DOHH2 (cell line): ENCODE measurements around the gene SH3PXD2A.

Experiments
- H3F3A ChIP-seq: fragments of 200-600 bp; sonication (generic), shearing (Covaris generic); 2 replicates; pipeline ENCODE4 v1.6.0; 2016; ENCODE audit warnings: antibody characterized with exemption, mild to moderate bottlenecking; ENCODE audit not compliant: control insufficient read depth, insufficient read depth
- H3K27ac ChIP-seq: fragments of 200-600 bp; sonication (generic); 2 replicates; pipeline ENCODE4 v1.5.1; 2014; ENCODE audit warnings: low read depth, mild to moderate bottlenecking, low read length, moderate library complexity
- H3K27me3 ChIP-seq: fragments of 200-600 bp; sonication (generic); 2 replicates; pipeline ENCODE4 v1.6.1; 2014; ENCODE audit warnings: mild to moderate bottlenecking, low read length, mixed read lengths; ENCODE audit not compliant: control insufficient read depth
- H3K36me3 ChIP-seq: fragments of 200-600 bp; sonication (generic); 2 replicates; pipeline ENCODE4 v1.6.1; 2014; ENCODE audit warnings: mild to moderate bottlenecking, low read length, moderate library complexity, mixed read lengths; ENCODE audit not compliant: control insufficient read depth
- H3K4me1 ChIP-seq: fragments of 200-600 bp; sonication (generic); 2 replicates; pipeline ENCODE4 v1.6.1; 2014; ENCODE audit warnings: mild to moderate bottlenecking, low read length, mixed read lengths; ENCODE audit not compliant: control insufficient read depth
- H3K4me2 ChIP-seq: fragments of 200-600 bp; sonication (generic); 2 replicates; pipeline ENCODE4 v1.6.0; 2014; ENCODE audit warnings: mild to moderate bottlenecking, low read length, moderate library complexity
- H3K4me3 ChIP-seq: fragments of 200-600 bp; sonication (generic); 2 replicates; pipeline ENCODE4 v1.5.1; 2014; ENCODE audit warnings: mild to moderate bottlenecking, low read length, mixed read lengths
- H3K79me2 ChIP-seq: fragments of 200-600 bp; sonication (generic); 2 replicates; pipeline ENCODE4 v1.6.1; 2014; ENCODE audit warnings: mild to moderate bottlenecking, low read length, mixed read lengths; ENCODE audit not compliant: control insufficient read depth
- H3K9me2 ChIP-seq: fragments of 200-600 bp; sonication (generic); replicated peaks from 2 replicates; pipeline ENCODE4 v1.6.1; 2014; ENCODE audit warnings: mild to moderate bottlenecking, low read length, mixed read lengths; ENCODE audit not compliant: control insufficient read depth
- H3K9me3 ChIP-seq: fragments of 200-600 bp; sonication (generic); 2 replicates; pipeline ENCODE4 v1.6.1; 2014; ENCODE audit warnings: antibody characterized with exemption, low read length, mixed read lengths; ENCODE audit not compliant: control insufficient read depth, insufficient read depth
- H4K20me1 ChIP-seq: fragments of 200-600 bp; sonication (generic); 2 replicates; pipeline ENCODE4 v1.6.0; 2014; ENCODE audit warnings: low read depth, mild to moderate bottlenecking, antibody characterized with exemption, low read length, moderate library complexity; ENCODE audit not compliant: control insufficient read depth, insufficient read depth
- CTCF ChIP-seq: fragments of 200-600 bp; sonication (generic); IDR thresholded peaks from one replicate; pipeline ENCODE4 v1.5.1; 2014; ENCODE audit warnings: antibody characterized with exemption, mild to moderate bottlenecking, low read depth, low read length; ENCODE audit not compliant: poor library complexity, severe bottlenecking
- EZH2phosphoT487 ChIP-seq: fragments of 200-600 bp; sonication (generic); IDR thresholded peaks from 2 replicates; pipeline ENCODE4 v1.6.1; 2017; ENCODE audit warnings: borderline replicate concordance, mild to moderate bottlenecking, antibody characterized with exemption, low read length, moderate library complexity, mixed read lengths

Gene SH3PXD2A

DNA sequence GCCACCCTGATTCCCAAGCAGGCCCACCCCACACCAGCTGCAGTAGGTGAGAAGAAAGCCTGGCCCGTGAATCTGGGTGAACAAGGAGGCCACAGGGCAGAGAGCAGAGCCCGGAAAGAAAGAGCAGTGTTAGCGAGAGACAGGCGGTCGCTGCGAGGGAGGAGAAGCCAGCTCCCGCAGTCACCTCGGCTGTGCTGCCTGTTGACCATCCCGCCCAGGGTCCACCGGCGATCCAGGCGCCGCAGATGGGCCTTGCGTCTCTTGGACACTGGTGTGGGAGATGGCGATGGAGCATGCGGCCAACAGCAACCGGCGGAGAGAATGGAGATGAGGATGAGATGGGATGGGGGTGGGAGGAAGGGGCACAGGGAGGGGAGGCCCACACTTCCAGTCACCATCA is 233.1 kb downstream of the SH3PXD2A start:
- no peak overlapping the region for H3K27ac ChIP-seq
- no peaks in the 10 kb centered on the region for H3K9me2 ChIP-seq
- no peaks in the 10 kb centered on the region for H3K36me3 ChIP-seq
- H3K4me3 ChIP-seq, result no peak overlapping the region
- no peak overlapping the region for H3K4me2 ChIP-seq
- no peaks in the 10 kb centered on the region for H3F3A ChIP-seq
- H3K4me1 ChIP-seq, result no peaks in the 10 kb centered on the region
- no peaks in the 10 kb centered on the region for H3K27me3 ChIP-seq
- H3K9me3 ChIP-seq, result no peaks in the 10 kb centered on the region
- no peaks in the 10 kb centered on the region for H3K79me2 ChIP-seq
- TF ChIP-seq CTCF (no peak), EZH2phosphoT487 (no peak)
- no peaks in the 10 kb centered on the region for H4K20me1 ChIP-seq

DNA sequence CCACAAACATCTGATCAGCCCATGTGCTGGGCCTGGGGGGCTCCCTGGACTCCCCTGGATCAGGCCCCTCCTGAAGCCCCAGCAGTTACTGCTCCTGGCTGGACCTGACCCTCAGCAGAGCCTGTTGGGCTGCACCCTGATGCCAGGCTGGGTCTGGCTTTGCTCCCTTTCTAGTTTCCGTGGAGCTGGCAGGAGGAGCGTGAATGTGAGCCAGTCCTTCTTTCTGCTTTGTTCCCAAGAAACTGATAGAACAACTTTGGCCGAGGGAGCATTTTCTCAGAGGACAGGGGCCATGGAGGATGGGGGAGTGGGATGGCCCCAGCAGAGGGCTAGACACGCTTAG is 233.6 kb downstream of the SH3PXD2A start:
- Histone ChIP-seq H3K36me3 (no peaks in the 10 kb centered on the region), H3K9me3 (no peaks in the 10 kb centered on the region), H3K27me3 (no peaks in the 10 kb centered on the region), H3K4me3 (no peak overlapping the region), H3K4me1 (no peaks in the 10 kb centered on the region), H3K4me2 (no peak overlapping the region), H3K79me2 (no peaks in the 10 kb centered on the region), H3F3A (no peaks in the 10 kb centered on the region), H3K27ac (no peak overlapping the region), H3K9me2 (no peaks in the 10 kb centered on the region), H4K20me1 (no peaks in the 10 kb centered on the region)
- TF ChIP-seq CTCF, result no peak
- no peak for TF ChIP-seq EZH2phosphoT487

DNA sequence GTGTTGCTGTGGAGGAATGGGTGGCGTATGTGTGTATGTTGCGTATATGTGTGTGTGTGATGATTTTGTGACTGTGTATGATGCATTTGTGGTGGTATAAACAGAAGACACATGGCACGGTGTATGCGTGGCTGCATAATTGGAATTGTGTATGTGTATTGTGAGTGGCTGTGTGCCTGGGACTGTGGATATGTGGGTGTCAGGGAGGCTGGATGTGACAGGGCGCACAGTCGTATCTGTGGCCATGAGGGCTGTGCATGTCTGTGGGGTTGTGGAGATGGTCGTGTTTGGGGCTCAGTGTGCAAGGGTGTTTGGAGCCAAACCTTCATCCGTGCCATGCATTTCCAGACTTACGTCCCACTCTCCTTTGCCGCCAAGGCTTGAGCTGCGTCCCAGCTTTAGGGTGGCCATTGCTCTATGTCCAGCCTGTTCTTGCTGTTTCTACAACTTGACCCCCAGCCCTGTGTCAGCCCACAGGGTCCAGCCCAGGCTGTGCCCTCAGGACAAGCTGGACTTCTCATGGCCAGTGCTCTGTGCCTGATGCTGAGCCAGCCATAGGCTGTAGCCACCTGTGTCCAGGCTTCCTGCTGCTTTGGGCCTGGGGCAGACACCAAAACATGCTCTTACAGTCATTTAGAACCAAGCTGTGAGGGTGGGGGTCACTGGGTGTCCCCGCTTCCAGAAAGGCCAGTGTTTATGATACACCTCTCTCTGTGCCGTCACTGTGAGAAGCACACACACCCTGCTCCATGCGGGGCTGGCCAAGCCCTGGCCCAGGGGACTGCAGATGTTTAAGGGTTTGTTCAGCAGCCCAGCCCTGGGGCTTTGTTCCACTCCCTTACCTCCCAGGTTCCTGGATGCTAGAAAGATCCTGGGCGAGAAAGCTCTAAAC is 234.2 kb downstream of the SH3PXD2A start:
- Histone ChIP-seq H3K4me2 (no peak overlapping the region), H3K27ac (no peak overlapping the region), H3K27me3 (no peaks in the 10 kb centered on the region), H3K9me2 (no peaks in the 10 kb centered on the region), H4K20me1 (no peaks in the 10 kb centered on the region), H3K4me3 (no peak overlapping the region), H3K9me3 (no peaks in the 10 kb centered on the region), H3K4me1 (no peaks in the 10 kb centered on the region), H3F3A (no peaks in the 10 kb centered on the region), H3K79me2 (no peaks in the 10 kb centered on the region), H3K36me3 (no peaks in the 10 kb centered on the region)
- TF ChIP-seq EZH2phosphoT487 (no peak), CTCF (no peak)
